CD4-positive, alpha-beta T cell treated with Interferon alpha-2 for 1 hour (primary cell): ENCODE data around the gene ACSM2B.
"Not testable (repeated sequence)": the region's sequence is repeated elsewhere in the genome, so short reads cannot be mapped to it uniquely, and the experiment has no call there.

Experiments used
- DNase-seq, 2 donors: peaks; one replicate each; pipeline ENCODE4 v3.0.0-alpha.2; 2020 to 2022

ACSM2B gene

DNA sequence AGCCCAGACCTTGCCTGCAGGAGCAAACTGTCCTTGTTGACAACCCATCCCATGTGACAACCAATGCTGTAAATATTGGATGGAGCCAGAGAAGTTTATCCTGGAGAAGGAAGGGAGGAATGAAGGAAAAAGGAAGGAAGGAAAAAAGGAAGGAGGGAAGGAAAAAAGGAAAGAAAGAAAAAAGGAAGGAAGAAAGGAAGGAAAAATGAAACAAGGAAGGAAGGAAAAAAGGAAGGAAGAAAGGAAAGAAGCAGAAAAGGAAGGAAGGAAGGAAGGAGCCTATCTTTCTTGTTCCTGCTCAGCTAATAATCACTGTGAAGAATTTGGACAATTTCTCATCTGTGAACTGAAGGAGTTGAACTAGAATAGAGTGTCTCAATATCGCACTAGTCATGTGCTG is 56.1 kb downstream of the ACSM2B start:
- DNase-seq = no peak

DNA sequence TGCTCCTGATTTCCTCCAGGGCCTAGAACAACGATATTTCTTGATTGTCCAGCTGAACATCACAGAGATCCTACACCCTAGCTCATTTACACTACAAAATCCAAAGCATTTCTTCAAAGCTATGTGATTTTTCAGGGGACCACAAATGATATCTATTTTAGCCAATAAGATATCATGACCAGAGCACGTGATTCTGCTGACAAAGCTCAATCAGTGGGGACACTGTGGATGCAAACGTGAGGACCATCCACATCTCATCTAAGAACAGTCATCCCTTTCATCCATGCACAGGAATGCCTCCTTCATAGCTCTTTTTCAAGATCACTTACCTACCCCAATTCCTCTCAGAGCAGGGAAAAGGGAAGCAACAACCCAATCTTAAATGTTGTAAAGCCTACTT is 56.9 kb downstream of the ACSM2B start:
- DNase-seq = no peak

DNA sequence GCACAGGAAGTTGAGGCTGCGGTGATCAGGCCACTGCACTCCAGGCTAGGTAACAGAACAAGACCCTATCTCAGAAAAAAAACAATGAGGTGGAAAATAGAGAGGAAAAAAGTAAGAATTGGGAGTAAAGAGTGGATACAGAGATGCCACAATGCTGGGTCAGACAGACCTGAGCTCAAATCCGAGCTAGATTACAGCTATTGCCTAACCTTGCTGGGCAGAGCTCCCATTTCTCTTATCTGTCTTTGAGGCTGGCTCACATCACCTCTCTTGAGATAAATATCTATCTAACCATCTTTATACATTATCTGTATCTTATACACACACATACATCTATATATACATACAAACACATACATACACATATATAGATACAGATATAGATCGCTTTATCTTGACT is 59.0 kb downstream of the ACSM2B start:
- DNase-seq = no peak

DNA sequence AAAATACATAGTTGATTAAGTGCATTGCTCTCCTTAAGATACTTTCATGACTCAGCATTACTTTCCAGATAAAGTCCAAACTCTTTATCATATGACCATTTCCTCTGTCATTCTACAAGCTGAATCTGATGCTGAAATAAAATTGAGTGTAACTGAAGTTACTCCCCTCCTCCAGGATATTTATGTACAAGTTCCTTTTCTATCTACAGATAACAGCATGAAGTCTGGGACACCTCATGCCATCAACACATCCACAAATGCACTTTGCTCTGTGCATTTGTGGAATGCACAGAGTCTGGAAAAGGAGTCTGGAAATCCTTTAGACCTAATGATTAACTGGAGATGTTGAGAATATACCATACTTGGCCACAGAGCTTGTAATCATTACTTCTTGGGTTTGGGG is 60.5 kb downstream of the ACSM2B start:
- DNase-seq = no peak

DNA sequence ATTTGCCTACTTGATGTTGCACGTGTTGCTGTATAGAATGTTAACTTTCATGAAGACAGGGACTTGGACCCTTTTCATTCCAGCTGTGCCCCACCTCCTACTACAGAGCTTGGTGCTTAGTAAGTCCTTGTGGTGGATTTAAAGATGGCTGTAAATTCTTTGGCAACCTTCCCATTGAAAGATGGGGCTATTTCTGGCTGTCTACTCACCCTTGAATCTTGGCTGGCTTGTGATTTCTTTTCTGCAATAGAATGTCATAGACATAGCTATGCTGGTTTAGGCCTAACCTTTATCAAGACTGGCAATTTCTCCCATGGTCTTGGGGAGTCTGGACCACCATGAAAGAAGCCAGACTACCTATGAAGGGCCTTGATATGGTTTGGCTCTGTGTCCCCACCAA is 65.8 kb downstream of the ACSM2B start:
- DNase-seq = no peak

DNA sequence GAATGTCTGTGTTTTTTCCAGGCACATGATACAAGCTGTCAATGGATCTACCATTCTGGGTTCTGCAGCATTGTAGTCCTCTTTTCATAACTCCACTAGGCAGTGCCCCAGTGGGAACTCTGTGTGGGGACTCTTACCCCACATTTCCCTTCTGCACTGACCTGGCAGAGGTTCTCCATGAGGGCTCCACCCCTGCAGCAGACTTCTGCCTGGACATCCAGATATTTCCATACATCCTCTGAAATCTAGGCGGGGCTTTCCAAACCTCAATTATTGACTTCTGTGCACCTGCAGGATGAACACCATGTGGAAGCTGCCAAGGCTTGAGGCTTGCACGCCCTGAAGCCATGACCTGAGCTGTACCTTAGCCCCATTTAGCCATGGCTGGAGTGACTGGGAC is 68.9 kb downstream of the ACSM2B start:
- no peak for DNase-seq

DNA sequence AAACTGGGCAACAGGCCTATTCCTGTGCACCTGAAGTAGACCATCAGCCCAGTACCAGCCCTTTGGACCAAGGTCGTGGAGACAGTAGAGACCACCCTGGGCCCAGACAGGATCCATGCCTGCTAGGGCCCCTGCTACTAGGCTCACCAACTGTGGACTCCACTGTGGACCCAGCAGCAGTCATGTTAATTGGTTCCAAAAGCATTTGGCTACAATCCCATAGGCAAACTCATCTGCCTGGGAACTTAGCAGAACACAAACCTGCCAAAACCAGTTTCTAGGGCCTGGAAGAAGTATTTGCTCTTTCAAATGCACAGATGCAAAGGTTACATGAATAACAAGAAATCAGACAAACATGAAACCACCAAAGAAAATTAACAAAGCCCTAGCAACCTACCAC is 71.7 kb downstream of the ACSM2B start:
- DNase-seq = no peak

DNA sequence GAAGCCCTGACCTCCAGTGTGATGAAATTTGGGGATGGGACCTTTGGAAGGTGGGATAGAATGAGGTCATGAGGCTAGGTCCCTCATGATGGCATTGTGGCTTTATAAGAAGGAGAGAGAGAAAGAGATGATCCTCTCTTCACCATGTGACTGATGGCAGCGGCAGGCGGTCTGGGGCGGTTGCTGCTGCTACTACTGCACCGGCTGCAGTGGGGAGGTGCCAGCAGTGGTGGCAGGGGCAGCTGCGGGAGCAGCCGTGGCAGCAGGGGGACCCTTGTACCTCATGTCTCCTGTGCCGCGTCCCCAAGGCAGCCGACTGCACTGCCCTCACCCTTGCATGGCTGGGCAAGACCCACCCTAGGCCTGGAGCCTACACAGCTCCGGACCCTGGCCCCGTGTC is 84.7 kb downstream of the ACSM2B start:
- DNase-seq = not testable (repeated sequence)

DNA sequence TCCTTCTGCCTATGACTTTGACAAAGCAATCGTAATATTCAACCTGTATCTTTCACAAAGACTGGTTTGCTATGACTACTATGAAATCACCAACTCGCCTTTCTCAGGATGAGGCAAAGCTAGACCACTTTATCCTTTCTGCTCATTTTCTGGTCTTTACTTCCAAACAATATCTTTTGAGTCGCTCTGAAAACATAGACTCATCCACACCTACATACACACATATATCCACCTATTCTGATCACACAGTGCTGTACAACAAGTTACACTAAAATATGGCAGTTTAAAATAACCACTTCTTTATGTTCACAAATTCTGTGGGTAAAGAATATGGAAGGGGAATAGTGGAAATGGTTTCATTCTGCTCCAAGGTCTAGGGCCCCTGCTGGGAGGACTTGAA is 85.2 kb downstream of the ACSM2B start:
- DNase-seq = not testable (repeated sequence)
